C1 segment of cervical spinal cord (tissue), 14 donors: ENCODE data around the gene SEMA3A.

Source experiments
- DNase-seq, 14 donors: peaks; one replicate each; lab custom pipeline; 2025; lab: John Stamatoyannopoulos, UW

SEMA3A gene

GRCh38 chr7:84017651-84018050, 176.9 kb downstream of the SEMA3A start:
- DNase-seq: no peak

- no peak for DNase-seq
Measured at GRCh38 chr7:84013616-84014240, 180.9 kb downstream of the SEMA3A start.

DNA sequence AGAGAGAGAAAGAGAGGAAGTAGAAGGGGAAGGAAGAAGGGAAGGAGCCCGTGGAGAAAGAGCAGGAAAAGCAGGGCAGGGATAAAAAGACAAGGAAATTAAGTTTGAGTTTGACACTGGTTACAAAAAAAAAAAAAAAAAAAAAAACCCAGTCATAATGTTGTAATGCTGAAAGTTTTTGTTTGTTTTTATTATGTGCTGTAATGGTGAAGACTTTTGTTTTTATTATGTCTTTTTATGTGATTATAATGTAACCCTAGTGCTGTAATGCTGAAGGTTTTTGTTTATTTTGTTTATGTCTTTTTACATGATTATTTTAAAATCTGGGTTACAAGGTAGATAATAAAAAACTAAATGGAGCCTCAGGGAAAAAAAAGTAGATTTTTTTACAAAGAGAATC, 184.8 kb downstream of the SEMA3A start:
- no peak for DNase-seq

GRCh38 chr7:84009051-84009450, 185.5 kb downstream of the SEMA3A start:
- no peak for DNase-seq

- DNase-seq: no peak
Measured at GRCh38 chr7:84003191-84003590, 191.4 kb downstream of the SEMA3A start.

GRCh38 chr7:84002348-84002747, 192.2 kb downstream of the SEMA3A start:
- DNase-seq: no peak

DNA sequence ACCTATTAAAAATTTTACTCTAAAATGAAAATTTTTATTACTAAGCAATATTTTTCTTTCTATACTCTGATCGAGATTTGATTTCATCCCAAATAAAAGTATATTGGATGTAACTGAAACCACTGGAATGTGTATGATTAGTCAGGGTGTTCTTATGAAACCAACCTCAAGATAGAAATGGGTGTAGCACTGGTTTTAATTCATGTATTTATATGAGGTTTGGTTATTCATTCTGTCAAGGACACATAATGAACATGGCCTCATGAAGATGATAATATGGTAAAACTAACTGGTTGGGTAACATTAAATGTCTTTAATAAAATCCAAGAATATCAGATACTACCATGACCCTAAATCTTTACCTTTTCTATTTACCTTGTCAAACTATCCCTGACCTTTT, 197.7 kb downstream of the SEMA3A start:
- no peak for DNase-seq

DNA sequence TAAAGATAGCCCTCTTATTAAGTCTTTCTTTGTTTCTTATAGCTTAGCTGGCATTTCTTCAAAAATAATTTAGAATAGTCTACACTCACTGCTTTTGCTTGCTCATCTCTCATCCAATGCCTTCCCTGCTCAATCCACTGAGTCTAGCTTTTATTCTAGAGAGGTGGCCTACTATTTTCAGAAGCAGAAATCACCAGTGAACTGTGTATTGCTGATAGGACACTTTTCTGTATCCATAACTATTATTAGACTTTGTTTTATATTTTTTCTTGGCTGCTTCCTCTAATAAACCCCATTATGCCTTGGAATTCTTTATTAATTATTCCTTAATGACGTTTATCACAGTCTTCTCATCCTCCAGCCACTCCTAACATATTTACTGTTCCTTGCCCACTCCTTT, 206.8 kb downstream of the SEMA3A start:
- no peak for DNase-seq

DNA sequence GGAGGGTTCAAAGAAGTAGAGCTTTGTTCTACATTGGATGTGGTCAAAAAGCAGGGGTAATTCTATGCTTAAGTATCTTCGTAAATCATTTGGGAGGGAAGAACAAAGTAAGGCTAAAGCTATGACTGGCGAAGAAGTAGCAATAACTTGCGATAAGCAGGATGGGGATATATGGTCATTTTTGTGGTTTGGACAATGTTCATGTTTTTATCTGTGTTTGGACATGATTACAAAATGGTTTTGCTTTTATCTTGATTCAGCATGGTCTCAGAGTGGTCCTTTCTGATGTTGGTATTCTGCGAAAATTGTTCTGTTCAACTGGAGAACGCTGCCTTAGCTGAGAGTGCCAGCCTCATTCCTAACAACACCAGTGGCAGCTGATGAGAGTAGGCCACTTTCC, 208.8 kb downstream of the SEMA3A start:
- no peak for DNase-seq

DNA sequence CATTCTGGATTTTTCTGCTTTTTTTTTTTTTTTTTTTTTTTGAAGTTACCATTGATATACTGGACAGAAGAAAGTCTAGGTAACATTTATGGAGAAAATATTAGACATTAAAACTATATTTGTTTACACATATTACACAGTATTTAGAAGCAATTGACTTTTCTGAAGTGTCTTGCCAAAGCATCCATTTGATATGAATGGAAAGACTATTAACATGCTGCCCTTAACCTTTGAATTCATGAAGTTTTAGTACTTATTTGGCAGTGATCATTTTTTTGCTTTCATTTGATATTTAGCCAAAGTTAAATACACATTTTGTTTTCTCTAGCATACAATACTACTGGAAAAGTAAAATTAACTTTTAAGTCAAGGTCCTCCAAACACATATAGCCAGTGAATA, 210.0 kb downstream of the SEMA3A start:
- DNase-seq: no peak

DNA sequence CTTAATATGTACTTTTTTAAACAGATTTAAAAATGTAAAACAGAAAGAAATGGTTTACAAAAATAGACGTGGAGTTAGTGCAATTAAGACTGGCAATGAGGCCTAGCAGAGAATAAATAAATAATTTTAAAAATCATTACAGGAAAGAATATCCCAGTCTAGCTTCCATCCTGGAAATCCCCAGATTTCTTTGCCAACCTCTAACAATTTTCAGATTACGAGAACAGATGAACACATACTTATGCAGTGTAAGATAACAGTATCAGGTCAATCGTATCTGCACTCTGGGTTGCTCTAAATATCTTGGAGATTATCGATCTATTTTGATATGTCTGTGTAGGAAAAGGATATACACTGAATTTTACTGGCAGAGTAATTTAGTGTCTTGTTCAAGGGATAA, 210.5 kb downstream of the SEMA3A start:
- DNase-seq: no peak

- no peak for DNase-seq
Measured at GRCh38 chr7:83983606-83984005, 211.0 kb downstream of the SEMA3A start.

DNA sequence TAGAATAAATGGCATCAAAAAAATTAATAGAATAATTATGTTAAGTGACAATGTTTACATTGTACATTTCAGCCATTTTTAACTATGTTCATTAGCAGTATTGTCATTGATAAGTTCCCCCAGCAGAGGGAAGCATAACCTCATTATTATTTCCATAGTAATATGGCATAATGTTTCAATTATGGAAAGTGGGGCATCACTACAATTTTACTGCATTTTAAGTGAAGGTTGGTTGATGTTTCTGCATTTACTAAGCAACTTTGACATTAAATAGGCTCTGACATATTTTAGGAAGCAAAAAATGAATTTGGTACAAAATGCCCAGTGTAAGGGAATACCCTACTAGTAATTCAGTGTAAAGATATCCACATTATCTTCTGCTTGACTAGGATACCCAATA, 218.3 kb downstream of the SEMA3A start:
- DNase-seq: peak in 1 of 14 donors; percentile 1

DNA sequence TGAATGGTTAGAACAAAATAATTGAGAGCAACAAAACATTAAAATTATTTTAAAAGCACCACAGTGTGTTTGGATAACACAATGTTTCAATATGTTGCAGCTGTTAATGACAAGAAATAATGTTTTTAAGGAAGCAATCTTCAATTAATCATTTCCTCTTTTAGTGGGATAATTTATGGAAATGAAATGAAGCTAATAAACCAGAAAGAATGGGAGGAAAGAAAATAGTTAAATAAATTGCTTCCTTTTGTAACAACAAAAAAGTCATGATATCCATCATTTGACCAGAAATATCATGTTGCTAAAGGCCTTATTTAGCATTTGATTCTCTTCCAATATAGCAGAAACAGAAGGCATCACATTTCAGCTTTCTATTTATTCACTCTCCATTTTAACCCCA, 224.5 kb downstream of the SEMA3A start:
- DNase-seq: no peak

DNA sequence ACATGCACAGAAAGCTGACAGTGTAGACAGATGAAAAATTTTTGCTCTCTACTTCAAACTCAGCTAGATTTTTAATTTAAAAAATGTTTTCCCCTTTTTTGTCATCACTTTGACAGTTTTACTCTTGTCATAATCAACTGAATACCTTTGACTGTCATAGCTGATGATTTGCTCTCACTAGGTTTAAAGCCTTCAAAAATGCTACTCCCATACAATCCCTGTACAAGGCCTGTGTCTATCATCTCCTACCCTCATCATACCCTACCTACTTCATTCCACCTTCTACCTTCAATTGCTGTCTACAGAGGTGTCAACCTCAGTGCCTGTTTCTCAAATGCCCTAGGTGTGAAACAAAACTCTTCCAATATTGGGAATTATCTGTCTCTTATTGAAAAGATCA, 230.3 kb downstream of the SEMA3A start:
- DNase-seq: no peak

GRCh38 chr7:83957333-83957732, 237.3 kb downstream of the SEMA3A start:
- DNase-seq: no peak

DNA sequence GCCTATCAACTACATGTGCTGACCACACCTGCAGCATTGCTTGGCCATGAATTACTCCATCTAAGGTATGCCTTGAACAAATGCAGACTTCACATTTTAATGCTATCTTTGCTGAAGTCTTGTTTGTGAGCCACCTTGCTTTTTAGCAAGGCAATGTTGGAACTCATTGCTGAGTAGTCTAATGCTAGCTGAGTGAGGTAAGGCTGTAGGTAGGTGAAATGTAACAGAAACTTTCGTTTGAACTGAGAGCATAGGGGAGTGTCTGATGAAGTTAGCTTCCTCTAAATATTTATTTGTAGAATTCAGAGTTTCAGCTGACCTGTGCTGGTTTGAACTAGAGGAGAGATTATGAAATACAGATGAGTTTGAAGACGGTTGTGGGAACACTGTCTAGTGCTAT, 238.5 kb downstream of the SEMA3A start:
- no peak for DNase-seq

DNA sequence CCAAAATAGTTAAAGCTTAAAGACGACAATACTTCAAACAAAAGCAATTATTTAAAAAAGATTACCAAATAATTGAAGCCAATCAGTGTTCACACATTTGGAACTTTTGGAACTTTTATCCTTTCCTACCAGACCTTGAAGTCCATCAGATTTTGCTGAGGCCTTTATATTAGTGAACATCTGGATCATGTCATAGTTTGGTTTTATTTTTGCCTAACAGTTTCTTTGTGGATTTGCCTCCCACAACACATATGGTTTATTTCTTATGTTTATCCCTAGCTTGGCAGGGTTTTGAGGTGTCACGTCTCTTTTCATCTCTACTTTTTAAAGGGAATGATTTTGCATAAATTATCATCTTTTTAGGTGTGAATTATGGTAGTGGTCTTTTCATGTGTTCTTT, 242.4 kb downstream of the SEMA3A start:
- DNase-seq: no peak

DNA sequence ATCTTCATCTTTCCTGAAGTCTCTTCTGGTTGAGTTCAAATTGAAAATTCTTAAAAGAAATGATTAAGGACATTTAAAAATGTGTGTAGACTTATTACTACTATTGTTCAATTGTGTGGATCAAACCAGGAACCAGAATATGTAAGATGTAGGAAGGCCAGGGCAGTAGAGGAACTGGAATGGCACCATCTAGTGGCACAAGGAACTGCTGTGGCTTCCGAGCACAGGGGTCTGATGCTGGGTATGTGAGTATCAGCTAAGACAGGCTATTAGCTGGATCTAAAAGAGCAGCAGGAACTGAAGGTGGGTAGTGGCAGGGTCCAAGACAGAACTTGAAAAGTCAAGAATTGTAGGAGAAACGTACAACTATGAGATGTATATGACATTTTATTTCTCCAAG, 247.3 kb downstream of the SEMA3A start:
- peak in 1 of 14 donors; percentile 1 for DNase-seq

- no peak for DNase-seq
Measured at GRCh38 chr7:83946801-83947200, 247.8 kb downstream of the SEMA3A start.

DNA sequence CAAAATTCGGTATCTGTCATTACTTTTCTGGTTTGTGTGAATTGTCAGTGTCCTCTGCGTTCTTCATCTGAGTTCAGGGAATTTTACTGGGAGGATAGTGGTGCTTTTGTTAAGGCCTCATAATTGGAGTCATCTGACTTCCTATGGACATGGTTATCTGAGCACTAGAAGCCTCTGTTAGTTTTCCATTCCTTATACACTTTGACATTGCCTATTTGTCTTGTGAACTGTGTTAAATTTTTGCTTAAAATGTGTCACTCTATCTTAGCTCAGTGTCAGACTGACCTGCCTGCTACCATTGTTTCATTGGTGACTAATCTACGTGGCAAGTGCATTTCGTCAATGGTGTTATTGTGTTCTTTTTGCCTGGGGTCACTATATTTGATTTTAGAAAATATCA, 253.3 kb downstream of the SEMA3A start:
- no peak for DNase-seq

- DNase-seq: no peak
Measured at GRCh38 chr7:83937930-83938329, 256.7 kb downstream of the SEMA3A start.

DNA sequence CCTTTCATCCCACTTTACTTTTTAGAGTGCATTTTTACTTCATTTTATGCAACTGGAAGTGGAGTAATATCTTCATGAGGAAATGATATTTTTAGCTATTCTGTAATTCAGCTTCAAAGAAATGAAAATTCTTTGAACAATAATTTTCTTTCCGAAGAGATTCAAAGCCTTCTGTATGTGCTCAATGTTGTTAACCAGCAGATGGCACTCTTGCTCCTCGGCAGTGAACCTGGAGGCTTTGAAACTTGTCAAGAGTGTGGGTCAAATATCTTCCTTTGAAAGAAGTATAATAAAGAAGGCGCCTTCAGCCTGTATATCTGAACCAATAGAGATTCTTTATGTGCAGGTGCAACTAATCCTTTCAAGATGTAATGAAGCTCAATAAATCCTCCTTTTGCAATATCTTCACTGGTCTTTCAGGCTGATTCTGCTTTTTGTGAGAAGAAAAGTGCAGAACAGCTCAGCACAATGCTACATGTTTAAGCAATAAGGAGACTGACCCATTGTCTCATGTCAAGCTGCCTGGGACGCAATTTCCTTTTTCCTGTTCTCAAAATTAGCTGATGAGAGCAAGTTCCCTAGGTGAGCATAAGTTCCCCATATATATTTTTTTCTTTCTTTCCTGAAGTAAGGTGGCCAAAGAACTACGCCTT, 258.4 kb downstream of the SEMA3A start:
- peak in 7 of 14 donors; percentile 2 to 49 (median 24) for DNase-seq
